Activated CD8-positive, alpha-beta memory T cell treated with anti-CD3 and anti-CD28 coated beads, Interleukin-2, amount 50 U/mL, for 4 hours (primary cell): Measurements from ENCODE around the gene TP53BP2.
A peak's percentile ranks its signal among the peaks of the same experiment; 100 is the strongest.
"Not testable (repeated sequence)": the region's sequence is repeated elsewhere in the genome, so short reads cannot be mapped to it uniquely, and the experiment has no call there.

Source experiments
- DNase-seq: peaks from one replicate; pipeline ENCODE4 v3.0.0-alpha.2; 2020

The TP53BP2 gene

DNA sequence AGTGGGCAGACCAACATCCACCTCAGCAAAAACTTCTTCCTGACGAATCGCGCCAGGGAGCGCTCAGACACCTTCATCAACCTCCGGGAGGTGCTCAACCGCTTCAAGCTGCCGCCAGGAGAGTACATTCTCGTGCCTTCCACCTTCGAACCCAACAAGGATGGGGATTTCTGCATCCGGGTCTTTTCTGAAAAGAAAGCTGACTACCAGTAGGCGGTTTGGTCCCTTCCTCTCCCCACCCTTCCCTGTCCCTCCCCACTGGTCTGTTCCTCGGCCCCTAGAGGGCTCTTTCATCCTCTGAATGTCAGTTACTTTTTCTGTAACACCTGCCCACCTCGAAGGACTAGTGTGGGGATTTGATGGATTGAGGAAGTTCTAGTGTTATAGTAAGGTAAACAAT lies 86.5 kb downstream of the TP53BP2 start:
- DNase-seq = no peak

DNA sequence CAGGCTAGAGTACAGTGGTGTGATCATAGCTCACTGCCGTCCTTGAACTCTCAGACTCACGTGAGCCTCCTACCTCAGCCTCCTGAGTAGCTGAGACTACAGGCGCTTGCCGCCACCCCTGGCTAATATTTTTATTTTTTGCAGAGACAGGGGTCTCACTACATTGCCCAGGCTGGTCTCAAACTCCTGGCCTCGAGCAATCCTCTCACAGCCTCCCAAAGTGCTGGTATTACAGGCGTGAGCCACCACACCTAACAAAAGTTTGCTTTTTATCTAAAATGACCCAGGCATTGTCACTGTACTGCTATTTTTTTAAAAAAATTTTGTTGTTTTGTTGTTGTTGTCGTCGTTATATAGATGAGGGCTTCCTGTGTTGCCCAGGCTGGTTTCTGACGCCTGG lies 87.0 kb downstream of the TP53BP2 start:
- DNase-seq = no peak

GRCh38 chr1:223756806-223757700 lies 88.7 kb downstream of the TP53BP2 start:
- no peak for DNase-seq

- no peak for DNase-seq
Observed at GRCh38 chr1:223755992-223756775, 89.6 kb downstream of the TP53BP2 start.

- DNase-seq = no peak
Observed at GRCh38 chr1:223755432-223755792, 90.3 kb downstream of the TP53BP2 start.

DNA sequence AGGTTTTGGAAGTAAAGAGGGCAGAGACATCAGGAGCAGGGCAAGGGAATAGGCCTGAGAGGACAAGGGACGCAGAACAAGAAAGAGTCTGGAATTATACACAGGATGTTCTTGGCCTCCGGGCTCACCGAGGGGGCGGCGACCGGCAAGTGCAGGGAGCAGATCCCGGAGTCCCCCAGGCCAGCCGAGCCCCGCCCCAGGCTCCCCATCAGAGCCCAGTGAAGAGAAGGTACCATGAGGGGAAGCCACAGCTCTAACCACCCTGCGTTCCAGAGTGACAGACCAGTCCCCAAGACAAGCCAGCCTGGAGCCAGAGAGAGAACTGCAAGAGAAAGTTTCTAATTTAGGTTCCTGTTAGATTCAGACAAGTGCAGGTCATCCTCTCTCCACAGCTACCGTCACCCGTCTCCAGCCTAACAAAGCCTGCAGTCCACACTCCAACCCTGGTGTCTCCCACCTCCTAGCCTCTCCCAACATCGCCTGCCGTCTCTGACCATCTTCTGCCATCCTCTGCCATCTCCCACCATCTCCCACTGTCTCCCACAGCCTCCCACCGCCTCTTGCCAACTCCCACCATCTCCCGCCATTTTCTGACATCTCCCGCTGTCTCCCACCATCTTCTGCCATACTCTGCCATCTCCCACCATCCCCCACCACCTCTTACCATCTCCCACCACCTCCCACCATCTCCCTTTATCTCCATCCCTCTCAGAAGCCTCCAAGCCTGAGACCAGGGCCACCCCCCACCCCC lies 90.9 kb downstream of the TP53BP2 start:
- no peak for DNase-seq

- no peak for DNase-seq
Observed at GRCh38 chr1:223752721-223753515, 92.8 kb downstream of the TP53BP2 start.

- no peak for DNase-seq
Observed at GRCh38 chr1:223751696-223752095, 94.1 kb downstream of the TP53BP2 start.

DNA sequence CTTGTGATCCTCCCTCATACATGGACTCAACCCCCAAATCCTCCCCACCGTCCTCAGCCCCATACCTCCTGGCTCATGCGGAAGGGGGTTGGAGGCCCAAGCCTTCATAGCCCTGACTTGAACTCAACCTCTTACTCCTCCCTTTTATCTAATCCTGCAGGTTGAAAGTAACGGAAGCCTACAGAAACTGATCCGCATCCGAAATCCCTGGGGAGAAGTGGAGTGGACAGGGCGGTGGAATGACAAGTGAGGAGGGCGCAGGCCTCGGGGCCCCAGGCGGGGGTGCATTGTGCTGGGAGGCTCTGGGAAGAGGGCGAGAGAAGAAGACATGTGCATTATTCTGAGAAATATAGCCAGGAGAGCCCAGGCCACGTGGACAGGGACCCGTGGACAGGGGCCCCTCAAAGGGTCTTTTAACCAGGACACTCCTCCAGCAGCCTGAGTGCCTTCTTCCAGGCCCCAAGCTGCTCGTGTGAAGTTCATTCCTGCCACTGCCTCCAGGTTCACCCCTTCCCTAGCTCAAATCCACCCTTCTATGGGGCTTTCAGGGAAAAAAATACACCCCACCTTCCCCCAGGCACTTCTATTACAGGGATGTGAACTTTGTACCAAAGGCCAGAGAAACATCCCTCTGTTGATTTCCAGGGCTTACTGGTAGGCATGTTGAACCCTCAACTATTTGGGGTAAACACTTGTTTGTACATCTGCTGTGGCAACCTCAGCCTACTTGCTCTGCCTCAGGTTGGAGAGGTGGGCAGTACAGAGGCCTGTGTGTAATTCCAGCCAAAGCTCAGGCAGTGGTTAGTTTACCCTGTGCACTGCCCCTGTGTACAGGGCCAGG lies 94.8 kb downstream of the TP53BP2 start:
- DNase-seq = no peak

- peak; percentile 72 for DNase-seq
Observed at GRCh38 chr1:223748773-223749733, 96.7 kb downstream of the TP53BP2 start.

DNA sequence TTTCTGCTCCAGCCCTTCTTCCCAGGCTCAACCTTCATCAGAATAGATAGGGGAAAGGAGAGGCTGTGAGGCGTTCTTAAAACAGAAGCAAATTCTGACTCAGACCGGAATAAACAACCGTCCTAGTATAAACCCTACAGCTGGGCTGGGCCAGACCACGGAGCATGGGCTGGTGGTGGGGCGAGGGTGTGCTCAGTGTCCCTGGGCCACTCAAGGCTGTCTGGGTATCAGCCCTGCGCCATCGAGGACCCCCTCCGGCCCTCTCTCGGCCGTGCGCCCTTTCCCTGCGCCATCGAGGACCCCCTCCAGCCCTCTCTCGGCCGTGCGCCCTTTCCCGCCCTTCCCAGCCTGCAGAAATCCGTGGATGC lies 97.4 kb downstream of the TP53BP2 start:
- DNase-seq = no peak

DNA sequence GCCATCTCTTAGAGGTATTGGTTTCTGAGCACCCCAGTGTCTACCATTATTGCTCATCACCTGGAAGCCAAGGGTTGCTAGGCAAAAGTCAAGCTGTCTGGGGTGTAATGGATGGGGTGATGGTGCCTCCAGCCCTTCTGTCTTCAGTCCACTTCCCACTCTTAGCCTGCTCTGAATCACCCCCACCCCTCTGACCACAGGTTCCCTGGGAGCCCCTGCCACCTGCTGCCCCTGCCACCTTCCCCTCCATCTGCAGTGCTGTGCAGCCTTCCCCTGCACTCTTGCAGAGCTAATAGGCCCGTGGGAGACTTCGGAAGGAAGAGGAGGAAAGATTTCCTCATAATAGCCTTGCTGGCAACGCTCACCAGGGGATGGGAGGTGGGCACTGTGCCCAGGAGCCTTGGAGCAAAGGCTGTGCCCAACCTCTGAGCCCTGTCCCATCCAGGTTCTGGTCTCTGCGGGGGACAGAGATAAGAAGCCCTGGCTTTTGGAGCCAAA lies 97.9 kb downstream of the TP53BP2 start:
- DNase-seq = no peak

GRCh38 chr1:223745731-223746130 lies 100.0 kb downstream of the TP53BP2 start:
- DNase-seq = no peak

- no peak for DNase-seq
Observed at GRCh38 chr1:223742856-223743517, 102.8 kb downstream of the TP53BP2 start.

GRCh38 chr1:223741861-223742260 lies 103.9 kb downstream of the TP53BP2 start:
- DNase-seq = no peak

- not testable (repeated sequence) for DNase-seq
Observed at GRCh38 chr1:223740038-223740736, 105.6 kb downstream of the TP53BP2 start.

DNA sequence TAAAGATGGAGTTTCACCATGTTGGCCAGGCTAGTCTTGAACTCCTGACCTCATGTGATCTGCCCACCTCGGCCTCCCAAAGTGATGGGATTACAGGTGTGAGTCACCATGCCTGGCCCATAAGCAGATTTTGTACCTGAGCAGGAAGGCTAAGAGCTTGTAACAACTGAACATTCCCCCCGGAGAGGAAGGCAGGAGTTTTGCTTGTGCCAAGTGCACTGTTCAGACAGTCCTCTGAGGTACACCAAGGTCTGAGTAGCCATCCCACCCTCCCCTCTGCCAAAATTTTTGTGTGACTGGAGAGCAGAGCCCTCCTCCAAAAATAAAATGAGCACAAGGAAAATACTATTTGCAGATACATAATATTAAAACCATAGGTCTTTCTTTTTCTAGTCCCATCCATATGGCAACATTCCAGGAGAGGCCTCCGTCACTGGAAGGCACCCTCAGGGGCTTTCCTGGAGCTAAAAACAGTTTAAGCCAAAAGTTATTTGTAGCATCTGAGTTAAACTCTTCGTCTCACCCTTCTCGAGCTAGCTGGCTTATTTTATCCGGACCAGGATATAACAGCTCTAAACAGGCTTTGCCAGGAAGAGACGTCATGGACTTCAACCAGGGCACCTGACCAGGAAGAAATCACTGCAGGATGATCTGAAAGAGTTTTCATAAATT lies 106.2 kb downstream of the TP53BP2 start:
- DNase-seq = no peak
